Activated CD4-positive, alpha-beta T cell treated with anti-CD3 and anti-CD28 coated beads, Interleukin-2, amount 50 U/mL, for 4 hours (primary cell): Measurements from ENCODE around the gene ARHGEF26.

Experiments
- DNase-seq, 2 experiments: peaks; one replicate each; pipeline ENCODE4 v3.0.0-alpha.2; 2020

Gene ARHGEF26

GRCh38 chr3:154115332-154115731 lies 5.9 kb upstream of the ARHGEF26 start:
- no peak for DNase-seq

- DNase-seq: no peak
Observed at GRCh38 chr3:154119951-154120350, 1.2 kb upstream of the ARHGEF26 start.

GRCh38 chr3:154121701-154122551 lies 736 bp downstream of the ARHGEF26 start:
- DNase-seq: no peak

GRCh38 chr3:154122552-154122911 lies 1.3 kb downstream of the ARHGEF26 start:
- no peak for DNase-seq

DNA sequence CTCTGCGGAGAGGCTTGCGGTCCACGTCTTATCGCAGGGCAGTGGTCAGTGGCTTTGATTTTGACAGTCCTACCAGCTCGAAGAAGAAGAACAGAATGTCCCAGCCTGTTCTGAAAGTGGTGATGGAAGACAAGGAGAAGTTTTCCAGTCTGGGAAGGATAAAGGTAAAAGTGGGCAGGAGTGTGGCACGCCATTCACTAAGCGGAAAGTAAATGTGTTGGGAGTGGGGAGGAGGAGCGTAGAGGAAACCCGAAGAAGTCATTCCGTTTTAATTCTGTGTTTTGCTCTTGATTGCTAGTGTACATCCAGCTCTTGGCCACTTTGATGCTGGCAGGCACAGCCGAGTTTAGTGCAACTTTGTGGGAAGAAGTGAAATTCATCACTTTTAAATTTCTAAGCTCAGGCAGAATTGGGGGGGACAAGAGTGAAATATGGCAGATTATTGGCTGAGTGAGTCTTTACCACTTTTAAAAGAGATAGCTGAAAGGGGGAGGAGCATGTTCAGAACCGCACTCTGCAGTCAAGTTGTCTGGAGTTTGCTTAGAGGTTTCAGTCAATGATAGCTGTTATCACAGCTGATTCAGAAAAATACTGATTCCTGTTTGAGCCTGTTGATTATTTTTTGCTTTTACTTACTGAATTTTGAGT lies 1.8 kb downstream of the ARHGEF26 start:
- no peak for DNase-seq

DNA sequence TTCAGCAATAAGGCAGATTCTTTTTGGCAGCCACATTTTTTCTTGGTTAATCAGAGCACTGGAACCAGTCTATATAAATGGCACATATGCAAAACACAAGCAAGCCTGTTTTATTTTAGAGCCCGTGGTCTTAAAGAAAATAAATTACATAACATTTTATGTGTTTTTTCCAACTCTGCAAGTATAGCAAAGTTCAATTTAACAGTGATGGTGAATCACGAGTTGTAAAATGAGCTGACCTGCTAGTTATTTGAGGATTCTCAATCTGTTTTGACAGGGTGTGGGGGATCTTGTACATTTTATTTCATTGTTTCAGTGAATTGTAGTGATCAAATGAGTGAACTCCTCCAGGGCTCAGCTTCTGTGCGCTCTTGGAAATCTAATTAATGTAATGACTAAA lies 2.7 kb downstream of the ARHGEF26 start:
- DNase-seq: no peak

GRCh38 chr3:154125378-154126030 lies 4.3 kb downstream of the ARHGEF26 start:
- no peak for DNase-seq

DNA sequence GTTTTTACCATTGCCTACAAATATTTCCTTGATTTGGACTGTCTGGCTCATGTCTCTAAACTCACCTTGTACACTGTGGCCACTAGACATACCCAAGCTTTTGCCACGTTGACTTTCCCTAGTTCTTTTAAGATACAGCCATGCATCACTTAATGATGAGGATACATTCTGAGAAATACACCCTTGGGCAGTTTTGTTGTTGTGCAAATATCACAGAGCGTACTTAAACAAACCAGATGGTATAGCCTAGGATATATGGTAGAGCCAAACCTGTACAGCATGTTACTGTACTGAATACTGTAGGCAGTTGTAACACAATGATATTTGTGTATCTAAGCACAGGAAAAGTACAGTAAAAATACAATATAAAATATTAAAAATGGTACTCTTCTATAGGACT lies 5.5 kb downstream of the ARHGEF26 start:
- no peak for DNase-seq

- DNase-seq: no peak
Observed at GRCh38 chr3:154129625-154130024, 8.4 kb downstream of the ARHGEF26 start.

DNA sequence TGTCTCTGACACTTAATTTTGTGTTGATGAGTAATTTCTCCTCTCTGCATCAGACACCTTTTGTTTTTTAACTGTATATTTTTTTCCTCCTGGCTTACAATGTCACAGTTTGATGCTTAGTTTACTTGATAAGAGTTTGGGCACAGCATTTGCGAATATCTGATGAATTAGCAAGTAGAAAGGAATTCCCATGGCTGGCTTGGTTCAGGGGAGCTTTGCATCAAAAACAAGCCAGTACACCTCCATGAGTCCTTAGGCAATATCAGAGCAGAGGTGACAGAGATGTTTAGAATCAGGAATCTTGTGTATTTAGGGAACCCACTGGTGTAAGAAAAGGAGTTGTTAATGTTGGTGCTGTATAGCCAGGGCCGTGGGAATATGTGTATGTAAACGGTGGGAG lies 9.3 kb downstream of the ARHGEF26 start:
- no peak for DNase-seq

DNA sequence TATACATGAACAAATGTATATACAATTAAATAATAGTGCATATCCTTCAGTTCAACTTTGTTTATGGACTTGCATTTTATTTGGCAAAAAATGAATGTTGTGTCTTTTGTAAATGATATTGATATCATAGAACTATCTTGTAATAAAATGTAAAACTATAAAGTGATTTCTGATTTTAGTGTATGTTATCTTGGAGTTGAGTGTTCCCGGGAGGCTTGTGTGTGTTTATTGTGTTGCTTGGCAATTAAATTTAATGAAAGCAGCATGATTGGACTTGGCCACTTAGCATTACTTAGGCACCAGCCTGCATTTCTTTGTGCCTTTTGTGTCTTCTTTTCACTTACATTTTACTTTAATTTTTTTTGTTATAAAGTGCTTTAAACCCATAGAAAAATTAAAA lies 10.6 kb downstream of the ARHGEF26 start:
- DNase-seq: no peak

DNA sequence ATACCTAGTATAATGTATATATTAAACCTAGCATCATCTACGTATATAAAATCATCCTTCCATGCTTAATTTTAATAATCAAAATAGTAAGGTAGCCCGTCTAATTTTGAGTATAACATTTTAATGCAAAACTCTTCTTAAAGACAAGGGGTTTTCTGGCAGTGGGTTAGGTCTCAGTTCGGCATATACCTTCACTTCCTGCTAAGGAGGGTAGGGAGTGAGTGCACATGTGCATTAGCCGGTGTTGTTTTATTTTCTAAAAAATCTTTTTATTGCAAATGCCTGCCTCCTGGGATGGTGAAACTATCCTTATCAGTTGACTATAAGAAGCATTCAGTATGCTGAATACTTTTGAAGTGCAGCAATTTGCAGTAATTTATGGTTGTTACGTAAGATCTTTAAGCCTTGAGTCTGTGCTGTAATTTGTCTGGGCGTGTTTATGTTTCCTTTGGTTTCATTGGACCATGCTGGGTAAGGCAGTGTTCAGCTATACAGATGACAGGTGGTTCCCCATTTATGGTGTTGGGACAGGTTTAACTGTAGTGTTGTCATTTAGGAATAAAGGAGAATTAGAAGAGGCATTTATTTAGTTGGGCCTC lies 11.7 kb downstream of the ARHGEF26 start:
- DNase-seq: no peak

DNA sequence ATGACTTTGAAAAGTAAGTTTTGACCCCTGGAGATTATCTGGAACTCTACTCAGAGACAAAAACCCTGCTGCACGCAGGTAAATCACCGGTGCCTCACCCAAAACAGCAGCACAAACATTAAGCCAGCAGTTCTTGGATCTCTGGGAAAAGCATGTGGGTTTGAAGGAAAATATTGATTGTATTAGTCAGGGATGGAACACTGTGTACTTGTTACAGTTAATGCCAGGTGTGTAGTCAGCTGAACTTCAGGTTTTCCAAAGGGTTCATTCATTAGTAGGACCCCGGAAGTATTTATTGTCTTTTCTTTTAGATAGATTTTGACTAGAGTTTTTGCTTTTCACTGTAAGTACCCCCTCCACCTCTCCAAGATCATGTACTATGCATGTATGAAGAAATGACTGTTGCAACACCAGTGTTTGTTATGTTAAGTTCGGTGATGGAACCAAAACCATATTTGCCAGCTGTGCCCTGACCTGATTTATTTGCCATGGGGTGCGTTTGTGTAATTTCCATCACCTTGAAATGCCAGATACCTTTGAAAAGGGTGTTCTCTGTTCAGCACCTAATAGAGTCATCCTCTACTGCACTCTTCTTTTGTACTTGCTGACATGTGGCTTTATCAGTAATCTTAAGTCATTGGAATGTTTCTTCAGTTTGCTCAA lies 14.5 kb downstream of the ARHGEF26 start:
- DNase-seq: no peak

GRCh38 chr3:154137036-154137435 lies 15.8 kb downstream of the ARHGEF26 start:
- no peak for DNase-seq

- DNase-seq: no peak
Observed at GRCh38 chr3:154139996-154140436, 18.8 kb downstream of the ARHGEF26 start.

- DNase-seq: no peak
Observed at GRCh38 chr3:154142608-154143007, 21.4 kb downstream of the ARHGEF26 start.

DNA sequence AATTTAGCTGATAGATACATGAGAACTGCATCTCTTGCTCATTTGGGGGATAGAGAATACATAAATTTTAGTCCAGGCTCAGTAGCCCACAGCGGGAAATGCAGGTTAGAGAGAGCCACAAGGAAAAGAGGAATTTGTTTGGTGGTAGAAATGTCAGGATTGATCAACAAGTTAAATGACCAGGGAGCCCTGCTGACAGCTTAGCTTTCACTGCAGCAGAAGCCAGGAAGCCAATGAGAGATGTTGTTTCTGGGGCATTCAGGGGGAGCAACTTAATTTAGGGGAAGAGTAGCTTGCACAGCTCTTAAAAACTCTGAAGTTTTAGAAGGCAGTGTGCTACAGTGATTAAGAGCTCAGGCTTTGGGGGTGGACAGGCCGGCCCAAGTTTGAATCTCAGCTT lies 22.7 kb downstream of the ARHGEF26 start:
- DNase-seq: no peak

GRCh38 chr3:154144825-154145465 lies 23.8 kb downstream of the ARHGEF26 start:
- no peak for DNase-seq

- no peak for DNase-seq
Observed at GRCh38 chr3:154148541-154148940, 27.4 kb downstream of the ARHGEF26 start.

DNA sequence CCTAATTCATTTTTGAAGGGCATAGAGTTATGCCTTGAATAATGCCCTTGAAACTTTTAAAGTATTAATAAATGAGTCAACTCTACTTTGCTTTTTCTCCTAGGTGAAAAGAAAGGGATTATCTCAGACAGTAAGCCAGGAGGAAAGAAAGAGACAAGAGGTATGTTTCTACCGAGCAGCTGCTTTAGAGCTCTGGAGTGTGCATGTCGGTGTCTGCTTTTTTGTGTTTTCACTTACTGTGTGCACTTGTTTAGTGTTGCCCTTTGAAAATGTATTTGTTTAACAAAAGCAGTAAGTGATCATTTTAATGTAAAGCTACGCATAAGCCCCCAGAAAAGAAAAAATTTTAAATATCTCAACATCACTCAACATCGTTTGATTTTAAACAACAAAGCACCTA lies 28.1 kb downstream of the ARHGEF26 start:
- DNase-seq: no peak

DNA sequence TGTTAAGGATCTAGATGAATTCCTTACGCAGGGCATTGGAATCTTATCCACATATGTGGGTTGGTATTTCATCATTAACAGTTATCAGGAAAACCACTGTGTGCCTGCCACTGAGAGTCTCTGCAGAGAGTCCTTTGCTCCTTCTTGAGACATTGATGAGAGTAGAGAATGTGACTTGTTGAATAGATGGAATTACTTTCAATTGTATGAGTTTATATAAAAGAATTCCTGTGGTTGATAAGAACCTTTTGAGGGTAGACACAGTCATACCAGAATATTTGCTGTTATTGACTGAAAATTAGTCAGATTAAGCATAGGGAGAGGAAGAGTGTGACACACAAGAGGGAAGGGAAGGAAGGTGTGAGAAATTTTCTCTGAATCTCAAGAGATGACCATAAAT lies 30.8 kb downstream of the ARHGEF26 start:
- no peak for DNase-seq

DNA sequence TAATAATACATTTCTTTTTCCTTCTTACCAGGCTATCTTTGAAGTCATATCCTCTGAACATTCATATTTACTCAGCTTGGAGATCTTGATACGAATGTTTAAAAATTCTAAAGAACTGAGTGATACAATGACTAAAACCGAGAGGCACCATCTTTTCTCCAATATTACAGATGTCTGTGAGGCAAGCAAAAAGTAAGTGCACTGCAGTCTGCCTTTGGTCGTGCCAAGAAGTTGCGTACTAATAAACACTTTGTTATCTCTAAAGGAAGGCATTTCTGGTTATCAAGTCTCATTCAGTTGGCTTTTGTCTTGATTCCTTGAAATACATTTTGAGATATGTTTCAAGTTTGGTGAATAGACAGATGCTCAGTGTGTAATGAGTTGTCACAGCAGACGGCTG lies 31.6 kb downstream of the ARHGEF26 start:
- no peak for DNase-seq

GRCh38 chr3:154156530-154156929 lies 35.3 kb downstream of the ARHGEF26 start:
- DNase-seq: no peak
